ENCODE results near the gene SH2D1A. TPM values are rescaled to one million over a fixed set of nuclear protein-coding genes. Genes with fewer than 3 reads are reported as not detected.
"Not testable (repeated sequence)": the region's sequence is repeated elsewhere in the genome, so short reads cannot be mapped to it uniquely, and the experiment has no call there.

SH2D1A gene
- 1 to 10 TPM in 1 of 2 donors, under 1 TPM in 1; 0.71 to 1.4 TPM for total RNA-seq

DNA sequence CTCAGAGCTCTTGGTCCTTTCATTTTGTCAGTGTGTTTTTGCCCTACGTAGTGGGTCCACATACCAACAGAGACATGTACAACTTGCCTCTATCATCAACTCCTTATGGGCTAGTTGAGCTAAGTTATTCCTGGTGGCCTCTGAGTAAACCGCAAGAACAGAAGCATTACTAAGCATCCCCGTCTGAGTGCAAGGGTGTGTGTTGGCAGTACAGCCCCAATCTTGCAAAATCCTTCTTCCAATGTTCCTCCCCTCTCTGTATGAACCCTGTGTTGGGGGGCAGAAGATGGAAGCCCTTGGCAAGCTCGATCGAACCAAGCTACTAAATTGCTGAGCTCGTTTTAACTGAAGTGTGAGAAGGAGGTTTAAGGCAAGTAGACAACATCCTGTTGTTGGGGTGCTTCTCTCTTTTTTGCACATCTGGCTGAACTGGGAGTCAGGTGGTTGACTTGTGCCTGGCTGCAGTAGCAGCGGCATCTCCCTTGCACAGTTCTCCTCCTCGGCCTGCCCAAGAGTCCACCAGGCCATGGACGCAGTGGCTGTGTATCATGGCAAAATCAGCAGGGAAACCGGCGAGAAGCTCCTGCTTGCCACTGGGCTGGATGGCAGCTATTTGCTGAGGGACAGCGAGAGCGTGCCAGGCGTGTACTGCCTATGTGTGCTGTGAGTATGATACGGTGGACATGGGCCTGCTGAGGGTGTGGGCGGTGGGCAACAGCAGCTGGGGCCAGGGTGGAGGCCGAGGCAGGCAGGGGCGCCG lies at the start of gene SH2D1A:
TSS of gene SH2D1A (plus strand) at position 447 of the 760 bp plus-strand sequence. CDS start at position 527, 80 bp downstream.
- no peak for DNase-seq (ENCODE audit: low spot score)
- Histone ChIP-seq H3K4me1 (ENCODE audit: control insufficient read depth in 1 of 2, low read depth in 2 of 2) (no peaks in the 10 kb centered on the region), H3K9me3 (no peaks in the 10 kb centered on the region), H3K36me3 (no peaks in the 10 kb centered on the region), H3K27ac (no peak within 1 kb of the TSS), H3K4me3 (no peak within 1 kb of the TSS), H3K27me3 (replicated peaks; ENCODE audit: insufficient read depth) (no peaks in the 10 kb centered on the region)
- ATAC-seq (ENCODE audit: insufficient number of reproducible peaks, low FRiP score, low read depth) = no peak
- TF ChIP-seq, protein P1, sequence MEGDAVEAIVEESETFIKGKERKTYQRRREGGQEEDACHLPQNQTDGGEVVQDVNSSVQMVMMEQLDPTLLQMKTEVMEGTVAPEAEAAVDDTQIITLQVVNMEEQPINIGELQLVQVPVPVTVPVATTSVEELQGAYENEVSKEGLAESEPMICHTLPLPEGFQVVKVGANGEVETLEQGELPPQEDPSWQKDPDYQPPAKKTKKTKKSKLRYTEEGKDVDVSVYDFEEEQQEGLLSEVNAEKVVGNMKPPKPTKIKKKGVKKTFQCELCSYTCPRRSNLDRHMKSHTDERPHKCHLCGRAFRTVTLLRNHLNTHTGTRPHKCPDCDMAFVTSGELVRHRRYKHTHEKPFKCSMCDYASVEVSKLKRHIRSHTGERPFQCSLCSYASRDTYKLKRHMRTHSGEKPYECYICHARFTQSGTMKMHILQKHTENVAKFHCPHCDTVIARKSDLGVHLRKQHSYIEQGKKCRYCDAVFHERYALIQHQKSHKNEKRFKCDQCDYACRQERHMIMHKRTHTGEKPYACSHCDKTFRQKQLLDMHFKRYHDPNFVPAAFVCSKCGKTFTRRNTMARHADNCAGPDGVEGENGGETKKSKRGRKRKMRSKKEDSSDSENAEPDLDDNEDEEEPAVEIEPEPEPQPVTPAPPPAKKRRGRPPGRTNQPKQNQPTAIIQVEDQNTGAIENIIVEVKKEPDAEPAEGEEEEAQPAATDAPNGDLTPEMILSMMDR (IDR thresholded peaks at IDR 0.05) = no peak

GRCh38 chrX:124299323-124299722 lies 47.0 kb upstream of the SH2D1A start:
- not testable (repeated sequence) for H3K27me3 ChIP-seq (replicated peaks; ENCODE audit: insufficient read depth); ATAC-seq (ENCODE audit: insufficient number of reproducible peaks, low FRiP score, low read depth); H3K9me3 ChIP-seq; H3K36me3 ChIP-seq; DNase-seq (ENCODE audit: low spot score); H3K4me1 ChIP-seq (ENCODE audit: control insufficient read depth in 1 of 2, low read depth in 2 of 2); H3K27ac ChIP-seq; H3K4me3 ChIP-seq

DNA sequence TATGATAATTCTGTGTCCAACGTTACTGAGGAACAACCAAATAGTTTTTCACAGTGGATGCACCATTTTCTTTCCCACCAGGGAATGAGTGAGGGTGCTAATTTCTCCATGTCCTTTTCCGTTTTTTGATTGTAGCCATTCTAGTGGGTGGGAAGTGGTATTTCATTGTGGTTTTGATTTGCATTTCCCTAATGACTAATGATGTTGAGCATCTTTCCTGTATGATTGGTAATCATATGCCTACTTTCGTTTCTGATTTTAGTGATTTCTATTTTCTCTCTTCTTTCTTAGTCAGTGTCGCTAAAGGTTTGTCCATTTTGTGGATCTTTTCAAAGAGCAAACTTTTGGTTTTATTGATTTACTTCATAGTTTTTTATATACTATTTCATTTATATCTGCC lies 46.0 kb upstream of the SH2D1A start:
- no peak for ATAC-seq (ENCODE audit: insufficient number of reproducible peaks, low FRiP score, low read depth)
- no peak overlapping the region for H3K27ac ChIP-seq
- H3K4me3 ChIP-seq = no peak overlapping the region
- no peak for DNase-seq (ENCODE audit: low spot score)
- no peaks in the 10 kb centered on the region for H3K36me3 ChIP-seq
- H3K4me1 ChIP-seq (ENCODE audit: control insufficient read depth in 1 of 2, low read depth in 2 of 2) = no peaks in the 10 kb centered on the region
- no peaks in the 10 kb centered on the region for H3K9me3 ChIP-seq
- no peaks in the 10 kb centered on the region for H3K27me3 ChIP-seq (replicated peaks; ENCODE audit: insufficient read depth)
- TF ChIP-seq, protein P1 (IDR thresholded peaks at IDR 0.05) = no peak

DNA sequence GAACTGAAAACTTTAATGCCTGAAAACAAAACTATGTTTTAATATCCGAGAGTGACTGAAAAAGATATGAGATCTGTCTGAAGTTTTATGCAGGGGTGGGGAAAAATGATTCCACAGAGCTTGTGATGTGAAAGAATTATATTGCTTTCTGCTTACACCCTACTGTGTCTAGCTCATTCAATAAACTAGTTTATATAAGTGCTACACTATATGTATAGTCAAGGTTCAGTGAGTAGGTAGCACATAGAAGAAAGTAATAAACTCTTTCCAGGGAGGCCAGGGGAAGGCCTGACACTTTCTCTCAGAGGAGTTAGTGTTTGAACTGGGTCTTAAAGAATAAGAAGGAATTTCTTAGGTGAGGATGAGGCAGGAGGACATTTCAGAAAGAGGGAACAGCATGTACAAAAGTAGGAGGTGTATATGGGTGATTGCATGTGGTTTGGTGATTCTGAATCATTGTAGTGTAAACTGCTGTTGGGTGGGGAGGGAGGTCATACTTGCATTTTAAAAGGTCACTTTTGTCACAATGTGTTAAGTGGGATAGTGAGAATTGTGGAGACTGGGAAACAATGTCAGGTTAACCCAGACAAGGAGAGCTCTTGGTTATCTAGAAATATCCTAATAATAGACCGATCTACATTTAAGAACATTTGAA lies 39.0 kb upstream of the SH2D1A start:
- Histone ChIP-seq H3K4me1 (ENCODE audit: control insufficient read depth in 1 of 2, low read depth in 2 of 2) (no peaks in the 10 kb centered on the region), H3K9me3 (no peaks in the 10 kb centered on the region), H3K36me3 (no peaks in the 10 kb centered on the region), H3K4me3 (no peak overlapping the region), H3K27ac (no peak overlapping the region), H3K27me3 (replicated peaks; ENCODE audit: insufficient read depth) (no peaks in the 10 kb centered on the region)
- TF ChIP-seq, protein P1 (IDR thresholded peaks at IDR 0.05) = no peak
- ATAC-seq (ENCODE audit: insufficient number of reproducible peaks, low FRiP score, low read depth) (no peak), DNase-seq (ENCODE audit: low spot score) (no peak)

- Histone ChIP-seq H3K9me3 (no peaks in the 10 kb centered on the region), H3K27me3 (replicated peaks; ENCODE audit: insufficient read depth) (no peaks in the 10 kb centered on the region), H3K36me3 (no peaks in the 10 kb centered on the region), H3K4me3 (no peak overlapping the region), H3K4me1 (ENCODE audit: control insufficient read depth in 1 of 2, low read depth in 2 of 2) (no peaks in the 10 kb centered on the region), H3K27ac (no peak overlapping the region)
- DNase-seq (ENCODE audit: low spot score) (no peak), ATAC-seq (ENCODE audit: insufficient number of reproducible peaks, low FRiP score, low read depth) (no peak)
- TF ChIP-seq, protein P1 (IDR thresholded peaks at IDR 0.05) = no peak
Measured at GRCh38 chrX:124325732-124326131, 20.6 kb upstream of the SH2D1A start.

All from thoracic aorta (tissue), 2 donors.